Measurements from ENCODE around the gene RGS12. TPM values are rescaled to one million over a fixed set of nuclear protein-coding genes. Genes with fewer than 3 reads are reported as not detected.

Gene RGS12
- total RNA-seq, 4 donors from 2014 or later, result 12.4 to 77.4 (median 17.3) TPM

GRCh38 chr4:3334316-3334715 lies 41.5 kb downstream of the RGS12 start:
- Histone ChIP-seq H3K9me3 (no peaks in the 10 kb centered on the region), H3K36me3 (no peaks in the 10 kb centered on the region), H3K4me3 (no peak overlapping the region), H3K27me3 (no peaks in the 10 kb centered on the region), H3K4me1 (peaks cover 0 to 8% (median 0%) of the 10 kb centered on the region in 4 donors), H3K27ac (no peak overlapping the region)
- 70 to 82% methylated on average over 3 of the region's 3 CpGs for WGBS, 2 donors (ENCODE audit: low coverage in 1 of 2)
- in situ Hi-C loops (cut with MboI; ENCODE audit: low pct_ligation_motif_present in 1 of 4, low pct_unique_long_range_greater_than_20kb in 1 of 4, low sequenced_read_pairs in 3 of 4), result no loop called here
- no peak for DNase-seq
- intact Hi-C loops (cut with DNase I; ENCODE audit: low total_unique reads), result no loop called here
- TF ChIP-seq POLR2AphosphoS5 (IDR thresholded peaks at IDR 0.05) (no peak), POLR2A (IDR thresholded peaks at IDR 0.05) (no peak), CTCF (IDR thresholded peaks at IDR 0.05) (no peak), EP300 (IDR thresholded peaks at IDR 0.05; ENCODE audit: low read depth) (no peak)

GRCh38 chr4:3335385-3335784 lies 42.6 kb downstream of the RGS12 start:
- DNase-seq, result no peak
- Histone ChIP-seq H3K4me3 (no peak overlapping the region), H3K27ac (no peak overlapping the region), H3K9me3 (no peaks in the 10 kb centered on the region), H3K4me1 (peaks cover 0 to 8% (median 0%) of the 10 kb centered on the region in 4 donors), H3K36me3 (no peaks in the 10 kb centered on the region), H3K27me3 (no peaks in the 10 kb centered on the region)
- intact Hi-C loops (cut with DNase I; ENCODE audit: low total_unique reads) (no loop called here), in situ Hi-C loops (cut with MboI; ENCODE audit: low pct_ligation_motif_present in 1 of 4, low pct_unique_long_range_greater_than_20kb in 1 of 4, low sequenced_read_pairs in 3 of 4) (no loop called here)
- 82% methylated on average over 10 of the region's 10 CpGs; no CpG with 5 or more reads in 1 of the 2 donors for WGBS, 2 donors (ENCODE audit: low coverage in 1 of 2)
- TF ChIP-seq CTCF (IDR thresholded peaks at IDR 0.05) (no peak), POLR2AphosphoS5 (IDR thresholded peaks at IDR 0.05) (no peak), EP300 (IDR thresholded peaks at IDR 0.05; ENCODE audit: low read depth) (no peak), POLR2A (IDR thresholded peaks at IDR 0.05) (no peak)

- intact Hi-C loops (cut with DNase I; ENCODE audit: low total_unique reads) (no loop called here), in situ Hi-C loops (cut with MboI; ENCODE audit: low pct_ligation_motif_present in 1 of 4, low pct_unique_long_range_greater_than_20kb in 1 of 4, low sequenced_read_pairs in 3 of 4) (no loop called here)
- H3K4me1 ChIP-seq, result peaks cover 0 to 8% (median 0%) of the 10 kb centered on the region in 4 donors
- H3K27ac ChIP-seq, result no peak overlapping the region
- TF ChIP-seq POLR2AphosphoS5 (IDR thresholded peaks at IDR 0.05) (no peak), CTCF (IDR thresholded peaks at IDR 0.05) (no peak), POLR2A (IDR thresholded peaks at IDR 0.05) (no peak), EP300 (IDR thresholded peaks at IDR 0.05; ENCODE audit: low read depth) (no peak)
- no peaks in the 10 kb centered on the region for H3K27me3 ChIP-seq
- no peak for DNase-seq
- H3K9me3 ChIP-seq, result no peaks in the 10 kb centered on the region
- WGBS, 2 donors (ENCODE audit: low coverage in 1 of 2), result 84 to 91% methylated on average over 3 to 7 of the region's 7 CpGs
- H3K4me3 ChIP-seq, result no peak overlapping the region
- no peaks in the 10 kb centered on the region for H3K36me3 ChIP-seq
Observed at GRCh38 chr4:3335982-3336381, 43.2 kb downstream of the RGS12 start.

- no peaks in the 10 kb centered on the region for H3K9me3 ChIP-seq
- in situ Hi-C loops (cut with MboI; ENCODE audit: low pct_ligation_motif_present in 1 of 4, low pct_unique_long_range_greater_than_20kb in 1 of 4, low sequenced_read_pairs in 3 of 4), result no loop called here
- no peak for DNase-seq
- peaks cover 0 to 8% (median 0%) of the 10 kb centered on the region in 4 donors for H3K4me1 ChIP-seq
- H3K36me3 ChIP-seq, result no peaks in the 10 kb centered on the region
- intact Hi-C loops (cut with DNase I; ENCODE audit: low total_unique reads), result no loop called here
- no peaks in the 10 kb centered on the region for H3K27me3 ChIP-seq
- 79 to 87% methylated on average over 9 to 14 of the region's 14 CpGs for WGBS, 2 donors (ENCODE audit: low coverage in 1 of 2)
- no peak overlapping the region for H3K27ac ChIP-seq
- TF ChIP-seq EP300 (IDR thresholded peaks at IDR 0.05; ENCODE audit: low read depth) (no peak), POLR2A (IDR thresholded peaks at IDR 0.05) (no peak), CTCF (IDR thresholded peaks at IDR 0.05) (no peak), POLR2AphosphoS5 (IDR thresholded peaks at IDR 0.05) (no peak)
- no peak overlapping the region for H3K4me3 ChIP-seq
Observed at GRCh38 chr4:3336382-3337356, 43.8 kb downstream of the RGS12 start.
